Activated T-cell treated with anti-CD3 and anti-CD28 coated beads for 48 hours (primary cell): ENCODE results near the gene RIC8B.
"Not testable (repeated sequence)": the region's sequence is repeated elsewhere in the genome, so short reads cannot be mapped to it uniquely, and the experiment has no call there.

Experiments used
- DNase-seq: peaks from one replicate; pipeline ENCODE4 v3.0.0-alpha.2; 2020; ENCODE audit warnings: low read depth

The RIC8B gene

GRCh38 chr12:106903241-106903945, 128.9 kb downstream of the RIC8B start:
- DNase-seq, result peak; percentile 77

- no peak for DNase-seq
Measured at GRCh38 chr12:106906715-106907114, 132.2 kb downstream of the RIC8B start.

GRCh38 chr12:106907411-106907810, 132.9 kb downstream of the RIC8B start:
- no peak for DNase-seq

- DNase-seq, result no peak
Measured at GRCh38 chr12:106907846-106908245, 133.4 kb downstream of the RIC8B start.

GRCh38 chr12:106908561-106908960, 134.1 kb downstream of the RIC8B start:
- DNase-seq, result no peak

- DNase-seq, result no peak
Measured at GRCh38 chr12:106910202-106910601, 135.7 kb downstream of the RIC8B start.

GRCh38 chr12:106911581-106911980, 137.1 kb downstream of the RIC8B start:
- no peak for DNase-seq

- DNase-seq, result no peak
Measured at GRCh38 chr12:106913456-106913855, 139.0 kb downstream of the RIC8B start.

- DNase-seq, result peak; percentile 5
Measured at GRCh38 chr12:106914796-106915634, 140.5 kb downstream of the RIC8B start.

GRCh38 chr12:106915635-106916026, 141.1 kb downstream of the RIC8B start:
- DNase-seq, result no peak

GRCh38 chr12:106917503-106917902, 143.0 kb downstream of the RIC8B start:
- no peak for DNase-seq

GRCh38 chr12:106918746-106919145, 144.3 kb downstream of the RIC8B start:
- no peak for DNase-seq

GRCh38 chr12:106919910-106920544, 145.5 kb downstream of the RIC8B start:
- no peak for DNase-seq

GRCh38 chr12:106921976-106922375, 147.5 kb downstream of the RIC8B start:
- not testable (repeated sequence) for DNase-seq

- DNase-seq, result not testable (repeated sequence)
Measured at GRCh38 chr12:106923594-106923993, 149.1 kb downstream of the RIC8B start.

GRCh38 chr12:106924268-106924861, 149.9 kb downstream of the RIC8B start:
- no peak for DNase-seq

GRCh38 chr12:106926657-106927056, 152.2 kb downstream of the RIC8B start:
- no peak for DNase-seq

GRCh38 chr12:106934277-106934676, 159.8 kb downstream of the RIC8B start:
- no peak for DNase-seq
